Keratinocyte (primary cell): ENCODE results near the gene ZBTB1. TPM values are rescaled to one million over a fixed set of nuclear protein-coding genes. Genes with fewer than 3 reads are reported as not detected.

Experiments
- DNase-seq: peaks from one replicate; pipeline ENCODE4 v3.0.0-alpha.2; 2011; ENCODE audit warnings: low read depth, missing footprints, low spot score
- FAIRE-seq: peaks from 2 replicates; lab custom pipeline; 2011; peaks lifted over from hg19 to GRCh38; lab: Jason Lieb, UNC
- H2AFZ ChIP-seq: 2 replicates; pipeline ENCODE4 v1.6.0; 2012; ENCODE audit warnings: low read length, control low read depth, inconsistent platforms; ENCODE audit not compliant: control insufficient read depth
- H3K27ac ChIP-seq: 2 replicates; pipeline ENCODE4 v1.5.1; 2011; ENCODE audit warnings: low read length; ENCODE audit not compliant: control insufficient read depth, insufficient read depth
- H3K27me3 ChIP-seq: 3 replicates; pipeline ENCODE4 v1.6.0; 2011; ENCODE audit warnings: low read length; ENCODE audit not compliant: control insufficient read depth, insufficient read depth; ENCODE audit errors: extremely low read depth
- H3K36me3 ChIP-seq, 2 experiments: 2 replicates in 1 of 2; 3 replicates in 1 of 2; pipeline ENCODE4 v1.5.1; 2011; ENCODE audit warnings: low read length in 2 of 2, mild to moderate bottlenecking in 1 of 2; ENCODE audit not compliant: control insufficient read depth in 2 of 2, insufficient read depth in 2 of 2; ENCODE audit errors: extremely low read depth in 1 of 2
- H3K4me1 ChIP-seq: 3 replicates; pipeline ENCODE4 v1.5.1; 2011; ENCODE audit warnings: low read length; ENCODE audit not compliant: control insufficient read depth, insufficient read depth; ENCODE audit errors: extremely low read depth
- H3K4me2 ChIP-seq: 3 replicates; pipeline ENCODE4 v1.6.0; 2011; ENCODE audit warnings: low read depth, low read length; ENCODE audit not compliant: control insufficient read depth, insufficient read depth; ENCODE audit errors: extremely low read depth
- H3K4me3 ChIP-seq, 3 experiments: fragments of 200-600 bp in 1 of 3; sonication (generic) in 1 of 3; 2 replicates in 2 of 3; 3 replicates in 1 of 3; pipeline ENCODE4 v1.5.1; 2011 to 2016; ENCODE audit warnings: low read length in 3 of 3, mild to moderate bottlenecking in 3 of 3, control low read depth in 2 of 3, inconsistent platforms in 1 of 3, low read depth in 1 of 3, mixed read lengths in 1 of 3, mixed run types in 1 of 3, moderate library complexity in 1 of 3; ENCODE audit not compliant: control insufficient read depth in 2 of 3, insufficient read depth in 2 of 3; ENCODE audit errors: extremely low read depth in 1 of 3
- H3K79me2 ChIP-seq: 2 replicates; pipeline ENCODE4 v1.6.0; 2012; ENCODE audit warnings: low read length; ENCODE audit not compliant: control insufficient read depth, insufficient read depth
- H3K9ac ChIP-seq: 3 replicates; pipeline ENCODE4 v1.6.0; 2011; ENCODE audit warnings: low read length; ENCODE audit not compliant: control insufficient read depth, insufficient read depth; ENCODE audit errors: extremely low read depth
- H3K9me1 ChIP-seq: 3 replicates; pipeline ENCODE4 v1.6.0; 2011; ENCODE audit warnings: low read length; ENCODE audit not compliant: control insufficient read depth, insufficient read depth; ENCODE audit errors: extremely low read depth
- H3K9me3 ChIP-seq: 2 replicates; pipeline ENCODE4 v1.5.1; 2012; ENCODE audit warnings: low read depth, low read length; ENCODE audit not compliant: control insufficient read depth
- H4K20me1 ChIP-seq: 3 replicates; pipeline ENCODE4 v1.6.0; 2011; ENCODE audit warnings: low read length; ENCODE audit not compliant: control insufficient read depth, insufficient read depth; ENCODE audit errors: extremely low read depth
- CTCF ChIP-seq, 3 experiments: IDR thresholded peaks in 1 of 3; conservative IDR thresholded peaks in 1 of 3; optimal IDR thresholded peaks in 1 of 3; 2 replicates in 2 of 3; 3 replicates in 1 of 3; pipeline versions ENCODE3 to v1.5.1; 2011; ENCODE audit warnings: low read length in 3 of 3, mild to moderate bottlenecking in 3 of 3, moderate library complexity in 2 of 3, control low read depth in 1 of 3, inconsistent platforms in 1 of 3; ENCODE audit not compliant: insufficient read depth in 2 of 3; ENCODE audit errors: extremely low read depth in 1 of 3
- EZH2 ChIP-seq: IDR thresholded peaks from one replicate; pipeline ENCODE4 v1.6.1; 2012; ENCODE audit warnings: inconsistent platforms, mild to moderate bottlenecking, low read length, moderate library complexity
- dilution Hi-C: fragments of 300-500 bp; cut with MboI; formaldehyde crosslinking; loops from one replicate; pipeline ENCODE4 v1.7.0; 2020; ENCODE audit warnings: low sequenced_read_pairs; ENCODE audit not compliant: extremely low pct_ligation_motif_present
- polyA plus RNA-seq, 5 experiments: library from polyadenylated mRNA; depleted of rRNA in 3 of 5; stranded (reverse) in 3 of 5; stranded (forward) in 1 of 5; unstranded in 1 of 5; fragments of >200 nt; gene quantifications; 1 replicate in 1 of 5; 2 replicates in 3 of 5; 3 replicates in 1 of 5; pipeline versions ENCODE4 v1.2.1 to v1.2.3, GENCODE V29; 2011 to 2012; ENCODE audit warnings: missing spikeins in 2 of 5, low read depth in 1 of 5, low replicate concordance in 1 of 5

The ZBTB1 gene
- polyA plus RNA-seq, 1 donor (not counting 4 experiments of a cell fraction or from before 2014, with no cell fraction given) = 40.7 TPM

GRCh38 chr14:64562436-64562835 is 57.9 kb downstream of the ZBTB1 start:
- Histone ChIP-seq H3K27ac (no peak overlapping the region), H3K4me2 (no peak overlapping the region)
- dilution Hi-C loops = no loop called here

GRCh38 chr14:64563696-64564095 is 59.1 kb downstream of the ZBTB1 start:
- H3K79me2 ChIP-seq = no peaks in the 10 kb centered on the region
- TF ChIP-seq CTCF (optimal IDR thresholded peaks at IDR 0.05 in 1 of 3, IDR thresholded peaks at IDR 0.05 in 1 of 3, conservative IDR thresholded peaks at IDR 0.05 in 1 of 3; ENCODE audit: extremely low read depth in 1 of 3, insufficient read depth in 2 of 3, low read length in 3 of 3) (no peak), EZH2 (no peak)
- no peak overlapping the region for H2AFZ ChIP-seq
- dilution Hi-C loops = no loop called here
- no peak for DNase-seq
- H3K9ac ChIP-seq = no peak overlapping the region
- H3K4me2 ChIP-seq = no peak overlapping the region
- no peaks in the 10 kb centered on the region for H3K9me3 ChIP-seq
- no peaks in the 10 kb centered on the region for H3K4me1 ChIP-seq
- H3K27me3 ChIP-seq = no peaks in the 10 kb centered on the region
- no peaks in the 10 kb centered on the region for H4K20me1 ChIP-seq
- H3K36me3 ChIP-seq = no peaks in the 10 kb centered on the region
- FAIRE-seq = no peak
- no peak overlapping the region for H3K4me3 ChIP-seq
- H3K27ac ChIP-seq = no peak overlapping the region
- no peaks in the 10 kb centered on the region for H3K9me1 ChIP-seq

More at GRCh38 chr14:64562436-64562835, 57.9 kb downstream of the ZBTB1 start:
- H3K9me1 ChIP-seq = no peaks in the 10 kb centered on the region
- H3K36me3 ChIP-seq = no peaks in the 10 kb centered on the region
- peak; percentile 5 for FAIRE-seq
- TF ChIP-seq EZH2 (no peak), CTCF (optimal IDR thresholded peaks at IDR 0.05 in 1 of 3, IDR thresholded peaks at IDR 0.05 in 1 of 3, conservative IDR thresholded peaks at IDR 0.05 in 1 of 3; ENCODE audit: extremely low read depth in 1 of 3, insufficient read depth in 2 of 3, low read length in 3 of 3) (no peak)
- no peak overlapping the region for H3K4me3 ChIP-seq
- H3K9ac ChIP-seq = no peak overlapping the region
- H4K20me1 ChIP-seq = no peaks in the 10 kb centered on the region
- no peak overlapping the region for H2AFZ ChIP-seq
- H3K27me3 ChIP-seq = no peaks in the 10 kb centered on the region
- no peaks in the 10 kb centered on the region for H3K79me2 ChIP-seq
- H3K4me1 ChIP-seq = no peaks in the 10 kb centered on the region
- DNase-seq = no peak
- no peaks in the 10 kb centered on the region for H3K9me3 ChIP-seq
